ENCODE results near the gene CHID1.
A peak's percentile ranks its signal among the peaks of the same experiment; 100 is the strongest.

The CHID1 gene

DNA sequence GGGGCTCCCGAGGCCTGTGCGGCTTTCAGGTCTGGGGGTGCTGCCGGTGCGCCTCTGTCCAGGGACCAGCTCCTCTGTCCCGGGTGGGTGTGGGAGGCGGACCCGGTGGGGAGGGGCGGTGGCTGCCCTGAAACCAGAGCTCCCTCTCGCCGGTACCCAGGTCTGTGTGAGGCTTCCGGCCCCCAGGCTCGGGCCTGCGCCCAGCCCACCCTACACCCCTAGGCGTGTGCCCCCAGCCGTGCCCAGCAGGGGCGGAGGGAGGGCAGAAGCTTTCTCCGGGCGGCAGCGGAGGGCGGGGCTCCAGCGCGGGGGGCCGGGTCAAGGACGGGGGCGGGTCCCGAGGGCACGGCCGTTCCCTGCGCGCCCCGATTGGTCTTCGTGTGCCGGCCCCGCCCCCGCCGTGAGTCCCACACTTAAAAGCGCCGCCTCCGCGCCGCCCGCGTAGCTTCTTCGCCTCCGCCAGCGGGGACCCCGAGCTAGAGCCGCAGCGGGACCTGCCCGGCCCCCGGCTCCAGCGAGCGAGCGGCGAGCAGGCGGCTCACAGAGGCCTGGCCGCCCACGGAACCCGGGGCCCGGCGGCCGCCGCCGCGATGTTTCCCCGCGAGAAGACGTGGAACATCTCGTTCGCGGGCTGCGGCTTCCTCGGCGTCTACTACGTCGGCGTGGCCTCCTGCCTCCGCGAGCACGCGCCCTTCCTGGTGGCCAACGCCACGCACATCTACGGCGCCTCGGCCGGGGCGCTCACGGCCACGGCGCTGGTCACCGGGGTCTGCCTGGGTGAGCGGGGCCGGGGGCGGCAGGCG, 91.3 kb downstream of the CHID1 start:
- DNase-seq, result peak; percentile 69 to 85

DNA sequence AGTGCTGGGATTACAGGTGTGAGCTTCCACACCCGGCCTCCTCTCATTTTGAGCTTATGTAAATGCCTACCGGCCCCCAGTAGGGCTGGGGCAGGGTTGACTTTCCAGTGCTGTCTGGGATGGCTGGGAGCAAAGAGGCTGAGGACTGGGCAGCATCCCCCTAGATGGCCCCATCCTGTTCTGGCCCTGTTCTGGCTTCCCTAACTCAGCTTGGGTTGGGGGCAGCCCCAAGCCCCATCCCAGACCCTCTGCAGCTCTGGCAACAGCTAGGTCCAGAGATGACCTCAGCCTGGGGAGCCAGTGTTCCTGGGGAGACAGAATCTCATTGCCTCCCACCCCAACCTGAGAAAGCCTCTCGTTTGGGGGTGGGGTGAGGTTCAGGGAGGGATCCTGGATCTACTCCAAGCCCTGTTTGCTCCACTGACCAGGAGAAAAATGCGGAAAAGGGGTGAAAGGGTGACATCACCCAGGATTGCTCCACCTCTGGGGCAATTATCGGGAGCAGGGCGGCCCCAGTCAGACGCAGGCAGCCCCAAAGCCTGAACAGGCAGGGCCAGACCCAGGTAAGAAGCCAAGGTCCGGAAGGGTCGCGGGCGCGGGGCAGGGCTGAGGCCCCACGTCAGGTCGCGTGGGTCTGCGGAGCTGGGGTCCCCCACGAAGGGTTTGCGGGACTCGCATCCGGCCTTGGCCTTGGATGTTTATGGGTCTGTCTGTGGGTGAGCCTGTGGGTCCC, 92.0 kb downstream of the CHID1 start, which contains the start of gene PNPLA2:
TSS of gene PNPLA2 (plus strand) at position 519 of the 733 bp plus-strand sequence. CDS start 805 bp downstream, outside the sequence.
- DNase-seq, result no peak
